Activated T-cell treated with anti-CD3 and anti-CD28 coated beads, Interleukin-2, amount 50 U/mL, for 24 hours (primary cell): Measurements from ENCODE around the gene ERI3.

Experiments used
- DNase-seq: peaks from one replicate; pipeline ENCODE4 v3.0.0-alpha.2; 2020
- H3K27ac Mint-ChIP-seq: 2 replicates; pipeline ENCODE4 v1.8.0; 2020; ENCODE audit warnings: mild to moderate bottlenecking, mixed read lengths
- H3K27me3 Mint-ChIP-seq: 2 replicates; pipeline ENCODE4 v1.8.0; 2020; ENCODE audit warnings: mixed read lengths
- H3K36me3 Mint-ChIP-seq: 2 replicates; pipeline ENCODE4 v1.8.0; 2020; ENCODE audit warnings: low read depth, mixed read lengths
- H3K4me1 Mint-ChIP-seq: 2 replicates; pipeline ENCODE4 v1.8.0; 2020; ENCODE audit warnings: low read depth, mixed read lengths
- H3K4me3 Mint-ChIP-seq: 2 replicates; pipeline ENCODE4 v1.8.0; 2020; ENCODE audit warnings: mild to moderate bottlenecking, moderate library complexity, mixed read lengths
- H3K9me3 Mint-ChIP-seq: 2 replicates; pipeline ENCODE4 v1.8.0; 2020; ENCODE audit warnings: mixed read lengths

Gene ERI3

DNA sequence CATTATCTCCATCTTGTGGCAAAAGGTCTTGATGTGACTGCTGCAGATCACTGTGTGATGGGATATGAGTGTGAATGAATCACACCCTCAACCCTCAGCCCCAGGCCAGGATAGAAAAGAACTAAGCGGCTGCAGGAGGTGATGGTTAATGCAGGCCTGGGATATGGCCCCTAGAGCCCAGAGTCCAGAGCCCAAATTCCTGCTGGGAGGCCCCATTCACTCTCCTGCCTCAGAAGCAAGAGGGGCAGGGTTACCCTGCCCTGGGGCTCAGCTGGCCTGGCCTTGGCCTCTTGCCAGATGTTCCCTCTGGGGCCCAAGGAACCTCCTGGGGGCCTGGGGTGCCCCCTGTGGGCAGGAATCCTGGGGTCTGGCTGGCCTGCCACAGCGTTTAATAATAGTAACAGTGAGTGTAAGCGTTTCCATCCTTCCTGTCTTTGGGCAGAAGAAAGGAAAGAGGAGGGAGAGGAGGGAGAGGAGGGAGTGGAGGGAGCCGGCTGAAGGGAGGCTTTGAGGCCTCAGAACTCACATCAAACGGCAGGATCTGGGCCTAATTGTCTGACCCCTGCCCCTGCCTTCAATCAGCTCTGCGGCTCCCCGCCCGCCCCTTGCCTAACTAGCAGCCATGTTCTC lies 115.6 kb downstream of the ERI3 start:
- Mint-ChIP-seq H3K4me1 (peaks cover 11% of the 10 kb centered on the region), H3K9me3 (no peaks in the 10 kb centered on the region)
- DNase-seq: no peak

GRCh38 chr1:44238660-44239059 lies 116.4 kb downstream of the ERI3 start:
- DNase-seq: no peak
- Mint-ChIP-seq H3K9me3 (no peaks in the 10 kb centered on the region), H3K4me1 (peaks cover 11% of the 10 kb centered on the region), H3K27me3 (no peaks in the 10 kb centered on the region), H3K36me3 (peaks cover 32% of the 10 kb centered on the region), H3K4me3 (no peak overlapping the region), H3K27ac (no peak overlapping the region)

More for the DNA sequence above, 115.6 kb downstream of the ERI3 start:
- Mint-ChIP-seq H3K27me3 (no peaks in the 10 kb centered on the region), H3K27ac (no peak overlapping the region), H3K4me3 (no peak overlapping the region), H3K36me3 (peaks cover 37% of the 10 kb centered on the region)

- Mint-ChIP-seq H3K27ac (no peak overlapping the region), H3K4me3 (no peak overlapping the region), H3K4me1 (peaks cover 11% of the 10 kb centered on the region), H3K9me3 (no peaks in the 10 kb centered on the region), H3K36me3 (peaks cover 29% of the 10 kb centered on the region), H3K27me3 (no peaks in the 10 kb centered on the region)
- peak; percentile 61 for DNase-seq
These were observed 117.2 kb downstream of the ERI3 start for GRCh38 chr1:44237721-44238457.

DNA sequence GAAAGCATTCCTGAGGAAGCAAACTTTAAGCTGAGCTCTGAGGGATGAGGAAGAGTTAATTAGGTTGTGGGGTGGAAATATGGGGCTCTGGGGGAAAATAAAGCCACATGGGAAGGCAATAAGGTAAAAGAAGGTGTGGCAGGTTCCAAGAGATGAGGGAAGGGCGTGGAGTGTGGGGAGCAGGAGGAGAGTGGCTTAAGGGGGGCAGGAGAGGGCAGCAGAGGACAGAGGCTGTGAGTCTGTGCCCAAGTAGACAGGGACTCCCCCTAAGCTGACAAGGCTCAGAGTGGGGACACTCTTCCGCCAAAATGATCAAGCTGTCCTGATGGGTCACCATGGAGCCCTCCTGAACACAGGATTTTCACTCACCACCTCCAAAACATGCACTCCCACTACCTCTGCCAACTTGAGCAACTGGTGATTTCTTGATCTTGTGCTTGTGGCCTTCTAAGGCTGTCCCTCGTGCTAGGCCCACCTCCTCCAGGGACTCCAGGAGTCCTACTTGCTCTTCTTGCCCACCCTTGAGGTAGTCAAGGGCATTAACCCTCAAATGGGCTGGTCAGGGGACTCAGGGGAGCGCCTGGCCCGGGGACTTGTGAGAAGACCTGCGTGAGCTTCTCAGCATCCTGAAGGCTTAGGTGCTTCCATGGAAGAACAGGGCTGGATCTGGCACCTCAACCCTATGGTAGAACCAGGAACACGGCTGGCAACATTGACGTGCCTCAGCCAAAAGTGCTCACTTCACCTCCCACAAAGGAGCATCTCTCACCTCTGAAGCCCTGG lies 118.4 kb downstream of the ERI3 start:
- DNase-seq: no peak
- Mint-ChIP-seq H3K9me3 (no peaks in the 10 kb centered on the region), H3K4me3 (no peak overlapping the region), H3K36me3 (peaks cover 38% of the 10 kb centered on the region), H3K27ac (no peak overlapping the region), H3K27me3 (no peaks in the 10 kb centered on the region), H3K4me1 (peaks cover 11% of the 10 kb centered on the region)

DNA sequence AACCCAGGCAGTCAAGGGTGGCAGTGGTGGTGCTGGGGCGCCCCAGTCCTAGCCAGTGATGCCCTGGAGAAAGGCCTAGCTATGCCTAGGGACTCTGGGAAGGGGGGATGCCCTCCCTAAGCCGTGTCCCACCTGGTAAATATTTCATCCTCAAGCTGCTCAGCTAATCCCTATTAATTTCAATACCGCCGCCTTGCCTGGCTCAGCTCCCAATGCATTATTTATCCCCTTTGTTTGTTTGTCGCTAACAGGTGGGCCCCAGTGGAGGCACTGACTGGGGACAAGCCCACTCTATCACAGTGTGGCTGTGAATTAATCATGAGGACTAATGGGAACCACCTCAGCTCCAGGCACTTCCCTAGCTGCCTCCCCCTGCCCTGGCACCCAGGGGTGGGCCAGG lies 119.2 kb downstream of the ERI3 start:
- Mint-ChIP-seq H3K27me3 (no peaks in the 10 kb centered on the region), H3K4me3 (no peak overlapping the region), H3K27ac (peak overlapping the region; percentile 28), H3K36me3 (peaks cover 39% of the 10 kb centered on the region), H3K9me3 (no peaks in the 10 kb centered on the region), H3K4me1 (peaks cover 11% of the 10 kb centered on the region)
- DNase-seq: no peak

- H3K4me1 Mint-ChIP-seq: peaks cover 7% of the 10 kb centered on the region
These were observed 121.5 kb downstream of the ERI3 start for GRCh38 chr1:44233593-44233992.

GRCh38 chr1:44230796-44231195 lies 124.3 kb downstream of the ERI3 start:
- Mint-ChIP-seq H3K27ac (no peak overlapping the region), H3K27me3 (no peaks in the 10 kb centered on the region), H3K4me3 (no peak overlapping the region), H3K36me3 (peaks cover 44% of the 10 kb centered on the region), H3K4me1 (no peaks in the 10 kb centered on the region), H3K9me3 (no peaks in the 10 kb centered on the region)
- no peak for DNase-seq

More at GRCh38 chr1:44233593-44233992, 121.5 kb downstream of the ERI3 start:
- Mint-ChIP-seq H3K27ac (no peak overlapping the region), H3K27me3 (no peaks in the 10 kb centered on the region), H3K36me3 (peaks cover 47% of the 10 kb centered on the region), H3K9me3 (no peaks in the 10 kb centered on the region), H3K4me3 (no peak overlapping the region)
- no peak for DNase-seq

GRCh38 chr1:44229435-44230167 lies 125.5 kb downstream of the ERI3 start:
- Mint-ChIP-seq H3K27me3 (no peaks in the 10 kb centered on the region), H3K36me3 (peaks cover 42% of the 10 kb centered on the region), H3K4me1 (no peaks in the 10 kb centered on the region), H3K27ac (no peak overlapping the region), H3K9me3 (no peaks in the 10 kb centered on the region), H3K4me3 (no peak overlapping the region)
- no peak for DNase-seq

- H3K4me1 Mint-ChIP-seq: peaks cover 8% of the 10 kb centered on the region
- H3K9me3 Mint-ChIP-seq: no peaks in the 10 kb centered on the region
- DNase-seq: no peak
- H3K36me3 Mint-ChIP-seq: peaks cover 39% of the 10 kb centered on the region
- H3K4me3 Mint-ChIP-seq: no peak overlapping the region
- H3K27me3 Mint-ChIP-seq: no peaks in the 10 kb centered on the region
- no peak overlapping the region for H3K27ac Mint-ChIP-seq
These were observed 126.8 kb downstream of the ERI3 start for GRCh38 chr1:44228218-44228617.

DNA sequence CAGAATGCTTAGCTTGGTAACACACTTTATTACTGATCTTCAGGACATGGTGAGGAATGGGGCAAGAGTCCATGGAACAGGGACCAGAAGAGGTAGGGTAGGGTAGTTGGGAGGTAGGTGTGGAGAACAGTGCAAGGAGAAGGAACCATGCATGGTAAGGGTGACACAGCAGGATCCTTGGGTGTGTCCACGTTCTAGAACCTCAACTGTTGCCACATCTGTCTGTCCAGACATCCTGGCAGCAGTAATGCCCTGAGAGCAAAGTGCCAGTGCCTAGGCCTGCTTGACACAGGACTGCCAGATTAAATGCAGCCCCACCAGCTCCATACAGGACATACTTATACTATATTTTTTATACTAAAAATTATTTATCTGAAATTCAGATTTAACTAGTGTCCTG lies 127.8 kb downstream of the ERI3 start:
- H3K27ac Mint-ChIP-seq: peak overlapping the region; percentile 7
- no peak overlapping the region for H3K4me3 Mint-ChIP-seq

DNA sequence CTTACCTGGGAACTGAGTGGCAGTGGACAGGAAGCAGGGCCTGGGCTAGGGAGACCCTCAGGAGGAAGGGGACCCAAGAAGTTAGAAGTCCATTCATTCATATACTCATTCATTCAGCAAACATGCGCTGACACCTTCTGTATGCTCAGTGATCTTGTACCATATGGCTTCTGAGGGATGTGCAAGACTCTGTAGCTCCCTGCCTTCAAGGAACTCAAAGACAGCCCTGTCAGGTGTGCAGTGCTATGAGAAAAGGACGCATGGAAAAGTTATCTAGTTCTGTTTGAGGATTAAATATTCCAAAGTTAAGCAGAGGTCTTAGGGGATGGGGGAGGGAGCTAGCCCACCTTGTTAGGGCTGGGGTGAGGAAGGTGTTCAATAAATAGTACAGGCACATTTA lies 129.3 kb downstream of the ERI3 start:
- H3K27me3 Mint-ChIP-seq: no peaks in the 10 kb centered on the region
- H3K9me3 Mint-ChIP-seq: no peaks in the 10 kb centered on the region

More for the DNA sequence above, 127.8 kb downstream of the ERI3 start:
- no peaks in the 10 kb centered on the region for H3K27me3 Mint-ChIP-seq
- H3K36me3 Mint-ChIP-seq: peaks cover 32% of the 10 kb centered on the region
- no peak for DNase-seq
- no peaks in the 10 kb centered on the region for H3K9me3 Mint-ChIP-seq
- peaks cover 13% of the 10 kb centered on the region for H3K4me1 Mint-ChIP-seq

DNA sequence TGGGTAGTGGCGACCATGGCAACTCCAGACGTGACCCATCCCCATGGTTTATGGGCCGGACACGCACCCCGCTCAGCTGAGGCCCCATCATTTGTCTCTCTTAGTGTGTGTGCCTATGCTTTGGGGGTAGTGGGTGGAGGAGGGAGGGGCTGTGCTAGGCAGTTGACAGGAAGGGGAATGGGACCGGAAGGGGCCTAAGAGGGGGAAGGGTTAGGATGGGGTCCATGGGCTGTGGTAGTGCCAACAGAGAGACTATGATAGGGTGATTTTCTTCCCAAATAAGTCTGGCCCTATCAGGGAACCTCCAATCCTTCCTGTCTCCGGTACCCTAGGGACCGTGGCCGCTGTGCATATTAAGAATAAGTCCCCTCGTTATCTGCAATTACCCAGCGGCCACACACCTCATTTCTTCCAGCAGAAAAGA lies 131.9 kb downstream of the ERI3 start:
- no peaks in the 10 kb centered on the region for H3K27me3 Mint-ChIP-seq
- peaks cover 43% of the 10 kb centered on the region for H3K36me3 Mint-ChIP-seq
- DNase-seq: no peak
- H3K27ac Mint-ChIP-seq: peak overlapping the region; percentile 28
- H3K9me3 Mint-ChIP-seq: no peaks in the 10 kb centered on the region
- peaks cover 13% of the 10 kb centered on the region for H3K4me1 Mint-ChIP-seq
- H3K4me3 Mint-ChIP-seq: no peak overlapping the region

More for the DNA sequence above, 129.3 kb downstream of the ERI3 start:
- Mint-ChIP-seq H3K36me3 (peaks cover 33% of the 10 kb centered on the region), H3K4me3 (no peak overlapping the region), H3K27ac (no peak overlapping the region), H3K4me1 (peaks cover 13% of the 10 kb centered on the region)
- no peak for DNase-seq

GRCh38 chr1:44222397-44223186 lies 132.5 kb downstream of the ERI3 start:
- Mint-ChIP-seq H3K36me3 (peaks cover 49% of the 10 kb centered on the region), H3K27ac (peak overlapping the region; percentile 57), H3K4me1 (peaks cover 14% of the 10 kb centered on the region), H3K9me3 (no peaks in the 10 kb centered on the region), H3K27me3 (no peaks in the 10 kb centered on the region), H3K4me3 (no peak overlapping the region)
- DNase-seq: no peak

DNA sequence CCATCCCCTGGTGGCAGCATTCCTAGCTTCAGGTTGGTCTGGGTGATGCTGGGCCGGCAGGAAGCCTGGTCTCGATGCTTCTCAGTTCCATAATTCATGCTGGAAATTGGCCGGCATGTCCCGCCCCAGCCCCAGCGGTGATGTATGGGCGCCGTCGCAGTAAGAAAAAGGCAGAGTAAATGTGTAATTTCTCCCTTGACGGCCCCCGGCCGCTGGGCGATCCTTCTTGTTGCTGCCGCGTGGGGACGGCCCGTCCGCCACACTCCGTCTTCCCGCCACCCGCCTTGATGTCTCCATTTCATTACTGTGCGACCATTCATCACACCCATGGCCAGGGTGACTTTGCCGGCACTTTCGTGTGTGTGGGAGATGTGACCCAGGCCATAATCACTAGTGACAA lies 133.3 kb downstream of the ERI3 start:
- Mint-ChIP-seq H3K36me3 (peaks cover 57% of the 10 kb centered on the region), H3K4me3 (no peak overlapping the region), H3K4me1 (peaks cover 20% of the 10 kb centered on the region), H3K27me3 (no peaks in the 10 kb centered on the region), H3K27ac (no peak overlapping the region), H3K9me3 (no peaks in the 10 kb centered on the region)
- no peak for DNase-seq
